HepG2 (cell line): ENCODE results near the gene LITAF. TPM values are rescaled to one million over a fixed set of nuclear protein-coding genes. Genes with fewer than 3 reads are reported as not detected.

Experiments used
- CC2D1A ChIP-seq: sonication (generic); formaldehyde crosslinking; IDR thresholded peaks from 2 replicates; pipeline ENCODE4 v1.8.1; 2023; ENCODE audit warnings: mild to moderate bottlenecking, missing genetic modification reagents
- HINFP ChIP-seq: sonication (generic); formaldehyde crosslinking; IDR thresholded peaks from 2 replicates; pipeline ENCODE4 v1.4.0; 2020; ENCODE audit warnings: low read depth, mild to moderate bottlenecking, missing genetic modification reagents
- MAFG ChIP-seq: sonication (generic); formaldehyde crosslinking; IDR thresholded peaks from 2 replicates; pipeline ENCODE4 v1.5.1; 2020; ENCODE audit warnings: mild to moderate bottlenecking, missing genetic modification reagents
- MIXL1 ChIP-seq: IDR thresholded peaks from 2 replicates; pipeline ENCODE4 v1.6.1; 2016
- NCOA1 ChIP-seq: sonication (generic); formaldehyde crosslinking; IDR thresholded peaks from 2 replicates; pipeline ENCODE4 v1.9.0; 2021; ENCODE audit warnings: missing genetic modification reagents
- PAX8 ChIP-seq: sonication (generic); formaldehyde crosslinking; IDR thresholded peaks from 2 replicates; pipeline ENCODE4 v1.8.0; 2022; ENCODE audit warnings: mild to moderate bottlenecking, missing genetic modification reagents, borderline replicate concordance
- PRMT3 ChIP-seq: sonication (generic); formaldehyde crosslinking; IDR thresholded peaks from 2 replicates; pipeline ENCODE4 v1.8.1; 2022; ENCODE audit warnings: low read depth, mild to moderate bottlenecking, moderate library complexity, missing genetic modification reagents, borderline replicate concordance
- REL ChIP-seq: sonication (generic); formaldehyde crosslinking; conservative IDR thresholded peaks from 2 replicates; pipeline ENCODE4 v1.8.0; 2022; ENCODE audit warnings: mild to moderate bottlenecking, missing genetic modification reagents, moderate library complexity
- RFXAP ChIP-seq: sonication (generic); formaldehyde crosslinking; IDR thresholded peaks from 2 replicates; pipeline ENCODE4 v1.4.0; 2020; ENCODE audit warnings: missing genetic modification reagents, borderline replicate concordance
- SMARCE1 ChIP-seq: fragments of 450-650 bp; IDR thresholded peaks from 2 replicates; pipeline ENCODE4 v1.6.1; 2017; ENCODE audit warnings: borderline replicate concordance
- ZFP41 ChIP-seq: sonication (generic); formaldehyde crosslinking; IDR thresholded peaks from 2 replicates; pipeline ENCODE4 v1.4.0; 2020; ENCODE audit warnings: mild to moderate bottlenecking, missing genetic modification reagents, borderline replicate concordance
- ZMYM3 ChIP-seq: sonication (generic); formaldehyde crosslinking; IDR thresholded peaks from 2 replicates; pipeline ENCODE4 v1.5.1; 2020; ENCODE audit warnings: mild to moderate bottlenecking, missing genetic modification reagents
- ZNF18 ChIP-seq: sonication (generic); formaldehyde crosslinking; IDR thresholded peaks from 2 replicates; pipeline ENCODE4 v1.8.0; 2022; ENCODE audit warnings: mild to moderate bottlenecking, missing genetic modification reagents; ENCODE audit not compliant: insufficient replicate concordance
- ZNF205 ChIP-seq: IDR thresholded peaks from 2 replicates; pipeline ENCODE4 v1.6.1; 2018; ENCODE audit warnings: missing biosample characterization, missing genetic modification reagents
- ZNF614 ChIP-seq: IDR thresholded peaks from 2 replicates; pipeline ENCODE4 v1.6.1; 2018; ENCODE audit warnings: missing biosample characterization, missing genetic modification reagents, inconsistent platforms, borderline replicate concordance
- ZNF747 ChIP-seq: sonication (generic); formaldehyde crosslinking; IDR thresholded peaks from 2 replicates; pipeline ENCODE4 v1.8.1; 2023; ENCODE audit warnings: missing genetic modification reagents, mild to moderate bottlenecking, borderline replicate concordance
- ZSCAN20 ChIP-seq: sonication (generic); formaldehyde crosslinking; IDR thresholded peaks from 2 replicates; pipeline ENCODE4 v1.4.0; 2020; ENCODE audit warnings: missing genetic modification reagents, mild to moderate bottlenecking, borderline replicate concordance
- polyA plus RNA-seq, 8 experiments: library from polyadenylated mRNA; depleted of rRNA in 3 of 8; stranded (reverse) in 7 of 8; unstranded in 1 of 8; fragments of >200 nt; fragmentation: Illumina TruSeq in 4 of 8; extraction: Trizol in 4 of 8; gene quantifications; 2 replicates each; pipeline versions ENCODE4 v1.2.1 to v1.2.3, GENCODE V29; 2011 to 2016; ENCODE audit warnings: low read depth in 4 of 8, missing spikeins in 1 of 8, mixed read lengths in 1 of 8; ENCODE audit not compliant: insufficient read depth in 1 of 8
- total RNA-seq, 5 experiments: library from RNA; depleted of rRNA; stranded (reverse); fragments of >200 nt; fragmentation: Illumina TruSeq; extraction: Trizol; gene quantifications; 2 replicates each; pipeline ENCODE4 v1.2.3, GENCODE V29; 2016; ENCODE audit warnings: low read depth in 1 of 5
- TF ChIP-seq, protein P1 (sequence below): sonication (generic); formaldehyde crosslinking; IDR thresholded peaks from 2 replicates; pipeline ENCODE4 v1.5.0; 2020; ENCODE audit warnings: mild to moderate bottlenecking, missing genetic modification reagents
- TF ChIP-seq, protein P2 (sequence below): sonication (generic); formaldehyde crosslinking; IDR thresholded peaks from 2 replicates; pipeline ENCODE4 v1.4.0; 2020; ENCODE audit warnings: missing genetic modification reagents, low read depth, mild to moderate bottlenecking, borderline replicate concordance

The LITAF gene
- total and polyA plus RNA-seq, 2 of the 13 experiments (the other 11 are each of a cell fraction or from before 2014, with no cell fraction given): 80.1 to 141 TPM

- 0 out of 2 replicates have a peak, but pooled peaks have one; percentile 89 for TF ChIP-seq PAX8 (CRISPR knock-in tag)
- no peak; the same call in 1 of the 2 replicates for TF ChIP-seq PRMT3 (CRISPR knock-in tag)
- TF ChIP-seq ZNF205 (CRISPR knock-in tag): peak; percentile 94
- TF ChIP-seq ZMYM3 (CRISPR knock-in tag): peak; percentile 84
- TF ChIP-seq ZNF747 (CRISPR knock-in tag): peak; percentile 79
- no peak for TF ChIP-seq CC2D1A (CRISPR knock-in tag)
- peak; percentile 88; the same call in 1 of the 2 replicates for TF ChIP-seq RFXAP (CRISPR knock-in tag)
- TF ChIP-seq HINFP (CRISPR knock-in tag): peak; percentile 79; the same call in 1 of the 2 replicates
- no peak for TF ChIP-seq SMARCE1
- peak; percentile 67; the same call in 1 of the 2 replicates for TF ChIP-seq ZFP41 (CRISPR knock-in tag)
- TF ChIP-seq, protein P1, sequence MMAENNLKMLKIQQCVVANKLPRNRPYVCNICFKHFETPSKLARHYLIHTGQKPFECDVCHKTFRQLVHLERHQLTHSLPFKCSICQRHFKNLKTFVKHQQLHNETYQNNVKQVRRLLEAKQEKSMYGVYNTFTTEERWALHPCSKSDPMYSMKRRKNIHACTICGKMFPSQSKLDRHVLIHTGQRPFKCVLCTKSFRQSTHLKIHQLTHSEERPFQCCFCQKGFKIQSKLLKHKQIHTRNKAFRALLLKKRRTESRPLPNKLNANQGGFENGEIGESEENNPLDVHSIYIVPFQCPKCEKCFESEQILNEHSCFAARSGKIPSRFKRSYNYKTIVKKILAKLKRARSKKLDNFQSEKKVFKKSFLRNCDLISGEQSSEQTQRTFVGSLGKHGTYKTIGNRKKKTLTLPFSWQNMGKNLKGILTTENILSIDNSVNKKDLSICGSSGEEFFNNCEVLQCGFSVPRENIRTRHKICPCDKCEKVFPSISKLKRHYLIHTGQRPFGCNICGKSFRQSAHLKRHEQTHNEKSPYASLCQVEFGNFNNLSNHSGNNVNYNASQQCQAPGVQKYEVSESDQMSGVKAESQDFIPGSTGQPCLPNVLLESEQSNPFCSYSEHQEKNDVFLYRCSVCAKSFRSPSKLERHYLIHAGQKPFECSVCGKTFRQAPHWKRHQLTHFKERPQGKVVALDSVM (CRISPR knock-in tag): peak; percentile 89
- no peak for TF ChIP-seq ZSCAN20
- peak; percentile 93; the same call in 1 of the 2 replicates for TF ChIP-seq NCOA1 (CRISPR knock-in tag)
- no peak for TF ChIP-seq REL (CRISPR knock-in tag)
- peak; percentile 96 for TF ChIP-seq ZNF18 (CRISPR knock-in tag)
- TF ChIP-seq MIXL1 (CRISPR knock-in tag): peak; percentile 59; the same call in 1 of the 2 replicates
- 0 out of 2 replicates have a peak, but pooled peaks have one; percentile 31 for TF ChIP-seq MAFG
- TF ChIP-seq, protein P2, sequence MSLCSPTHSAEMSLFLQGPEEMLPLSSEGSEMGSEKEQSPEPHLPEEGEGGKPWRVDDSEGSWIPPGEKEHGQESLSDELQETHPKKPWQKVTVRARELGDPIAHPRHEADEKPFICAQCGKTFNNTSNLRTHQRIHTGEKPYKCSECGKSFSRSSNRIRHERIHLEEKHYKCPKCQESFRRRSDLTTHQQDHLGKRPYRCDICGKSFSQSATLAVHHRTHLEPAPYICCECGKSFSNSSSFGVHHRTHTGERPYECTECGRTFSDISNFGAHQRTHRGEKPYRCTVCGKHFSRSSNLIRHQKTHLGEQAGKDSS (CRISPR knock-in tag): peak; percentile 97
- peak; percentile 96; the same call in 1 of the 2 replicates for TF ChIP-seq ZNF614
Observed at GRCh38 chr16:11611871-11612664, 25.3 kb upstream of the LITAF start (continued).
